Fibroblast of gingiva (primary cell): Measurements from ENCODE around the gene STK38L.
A peak's percentile ranks its signal among the peaks of the same experiment; 100 is the strongest.

Source experiments
- DNase-seq: peaks from one replicate; pipeline ENCODE4 v3.0.0-alpha.2; 2011; ENCODE audit warnings: low read depth

The STK38L gene

GRCh38 chr12:27243804-27244688 is at the start of gene STK38L:
STK38L (plus strand) TSS chr12:27244286; CDS start chr12:27297721, 53,435 bp downstream.
- peak; percentile 96 for DNase-seq

- no peak for DNase-seq
Measured at GRCh38 chr12:27194644-27195043, 49.4 kb upstream of the STK38L start.

GRCh38 chr12:27198036-27198435 is 46.0 kb upstream of the STK38L start:
- peak; percentile 46 for DNase-seq

GRCh38 chr12:27199638-27200300 is 44.3 kb upstream of the STK38L start:
- no peak for DNase-seq

- DNase-seq, result peak; percentile 53
Measured at GRCh38 chr12:27201169-27201568, 42.9 kb upstream of the STK38L start.

- no peak for DNase-seq
Measured at GRCh38 chr12:27206801-27207502, 37.1 kb upstream of the STK38L start.

- DNase-seq, result no peak
Measured at GRCh38 chr12:27207615-27208413, 36.3 kb upstream of the STK38L start.

- no peak for DNase-seq
Measured at GRCh38 chr12:27208414-27208750, 35.7 kb upstream of the STK38L start.

GRCh38 chr12:27209257-27209910 is 34.7 kb upstream of the STK38L start:
- no peak for DNase-seq

- no peak for DNase-seq
Measured at GRCh38 chr12:27210187-27210586, 33.9 kb upstream of the STK38L start.

- no peak for DNase-seq
Measured at GRCh38 chr12:27212861-27213260, 31.2 kb upstream of the STK38L start.

- no peak for DNase-seq
Measured at GRCh38 chr12:27213304-27213703, 30.8 kb upstream of the STK38L start.

- no peak for DNase-seq
Measured at GRCh38 chr12:27213830-27214787, 30.0 kb upstream of the STK38L start.

- DNase-seq, result no peak
Measured at GRCh38 chr12:27217590-27217989, 26.5 kb upstream of the STK38L start.

- DNase-seq, result no peak
Measured at GRCh38 chr12:27219693-27220054, 24.4 kb upstream of the STK38L start.

- DNase-seq, result peak; percentile 83
Measured at GRCh38 chr12:27220055-27220987, 23.8 kb upstream of the STK38L start.

- no peak for DNase-seq
Measured at GRCh38 chr12:27220988-27221345, 23.1 kb upstream of the STK38L start.

- no peak for DNase-seq
Measured at GRCh38 chr12:27221625-27222387, 22.3 kb upstream of the STK38L start.
